DOHH2 (cell line): ENCODE measurements around the gene CFHR3.
A peak's percentile ranks its signal among the peaks of the same experiment; 100 is the strongest.
"Not testable (repeated sequence)": the region's sequence is repeated elsewhere in the genome, so short reads cannot be mapped to it uniquely, and the experiment has no call there.

Experiments
- H3F3A ChIP-seq: fragments of 200-600 bp; sonication (generic), shearing (Covaris generic); 2 replicates; pipeline ENCODE4 v1.6.0; 2016; ENCODE audit warnings: antibody characterized with exemption, mild to moderate bottlenecking; ENCODE audit not compliant: control insufficient read depth, insufficient read depth
- H3K27ac ChIP-seq: fragments of 200-600 bp; sonication (generic); 2 replicates; pipeline ENCODE4 v1.5.1; 2014; ENCODE audit warnings: low read depth, mild to moderate bottlenecking, low read length, moderate library complexity
- H3K27me3 ChIP-seq: fragments of 200-600 bp; sonication (generic); 2 replicates; pipeline ENCODE4 v1.6.1; 2014; ENCODE audit warnings: mild to moderate bottlenecking, low read length, mixed read lengths; ENCODE audit not compliant: control insufficient read depth
- H3K36me3 ChIP-seq: fragments of 200-600 bp; sonication (generic); 2 replicates; pipeline ENCODE4 v1.6.1; 2014; ENCODE audit warnings: mild to moderate bottlenecking, low read length, moderate library complexity, mixed read lengths; ENCODE audit not compliant: control insufficient read depth
- H3K4me1 ChIP-seq: fragments of 200-600 bp; sonication (generic); 2 replicates; pipeline ENCODE4 v1.6.1; 2014; ENCODE audit warnings: mild to moderate bottlenecking, low read length, mixed read lengths; ENCODE audit not compliant: control insufficient read depth
- H3K4me2 ChIP-seq: fragments of 200-600 bp; sonication (generic); 2 replicates; pipeline ENCODE4 v1.6.0; 2014; ENCODE audit warnings: mild to moderate bottlenecking, low read length, moderate library complexity
- H3K4me3 ChIP-seq: fragments of 200-600 bp; sonication (generic); 2 replicates; pipeline ENCODE4 v1.5.1; 2014; ENCODE audit warnings: mild to moderate bottlenecking, low read length, mixed read lengths
- H3K79me2 ChIP-seq: fragments of 200-600 bp; sonication (generic); 2 replicates; pipeline ENCODE4 v1.6.1; 2014; ENCODE audit warnings: mild to moderate bottlenecking, low read length, mixed read lengths; ENCODE audit not compliant: control insufficient read depth
- H3K9me2 ChIP-seq: fragments of 200-600 bp; sonication (generic); replicated peaks from 2 replicates; pipeline ENCODE4 v1.6.1; 2014; ENCODE audit warnings: mild to moderate bottlenecking, low read length, mixed read lengths; ENCODE audit not compliant: control insufficient read depth
- H3K9me3 ChIP-seq: fragments of 200-600 bp; sonication (generic); 2 replicates; pipeline ENCODE4 v1.6.1; 2014; ENCODE audit warnings: antibody characterized with exemption, low read length, mixed read lengths; ENCODE audit not compliant: control insufficient read depth, insufficient read depth
- H4K20me1 ChIP-seq: fragments of 200-600 bp; sonication (generic); 2 replicates; pipeline ENCODE4 v1.6.0; 2014; ENCODE audit warnings: low read depth, mild to moderate bottlenecking, antibody characterized with exemption, low read length, moderate library complexity; ENCODE audit not compliant: control insufficient read depth, insufficient read depth
- CTCF ChIP-seq: fragments of 200-600 bp; sonication (generic); IDR thresholded peaks from one replicate; pipeline ENCODE4 v1.5.1; 2014; ENCODE audit warnings: antibody characterized with exemption, mild to moderate bottlenecking, low read depth, low read length; ENCODE audit not compliant: poor library complexity, severe bottlenecking

Gene CFHR3

GRCh38 chr1:196827860-196828259 lies 53.2 kb downstream of the CFHR3 start:
- not testable (repeated sequence) for H4K20me1 ChIP-seq, H3K27ac ChIP-seq, H3K4me1 ChIP-seq, H3K4me2 ChIP-seq, H3K9me3 ChIP-seq, H3K9me2 ChIP-seq, H3K4me3 ChIP-seq, H3K27me3 ChIP-seq, H3F3A ChIP-seq, H3K79me2 ChIP-seq, H3K36me3 ChIP-seq
- peak; percentile 49 for TF ChIP-seq CTCF
